Mesendoderm (in vitro differentiated cells): ENCODE measurements around the gene ST7L. TPM values are rescaled to one million over a fixed set of nuclear protein-coding genes. Genes with fewer than 3 reads are reported as not detected.
"Not testable (repeated sequence)": the region's sequence is repeated elsewhere in the genome, so short reads cannot be mapped to it uniquely, and the experiment has no call there.

Experiments
- DNase-seq: peaks from one replicate; pipeline ENCODE4 v3.0.0; 2013
- H2AK5ac ChIP-seq: 2 replicates; pipeline ENCODE4 v1.6.1; 2013; ENCODE audit warnings: low read length, inconsistent platforms
- H2BK120ac ChIP-seq: 2 replicates; pipeline ENCODE4 v1.6.1; 2013; ENCODE audit warnings: low read depth, mild to moderate bottlenecking, low read length, moderate library complexity, mixed read lengths
- H2BK15ac ChIP-seq: replicated peaks from 2 replicates; pipeline ENCODE4 v1.6.1; 2013; ENCODE audit warnings: low read depth, mild to moderate bottlenecking, moderate library complexity
- H2BK5ac ChIP-seq: 2 replicates; pipeline ENCODE4 v1.6.1; 2013; ENCODE audit warnings: low read length, inconsistent platforms
- H3K18ac ChIP-seq: 2 replicates; pipeline ENCODE4 v1.6.1; 2013; ENCODE audit warnings: mild to moderate bottlenecking, low read length, mixed read lengths
- H3K23ac ChIP-seq: one replicate; pipeline ENCODE4 v1.6.1; 2013; ENCODE audit warnings: low read length
- H3K27ac ChIP-seq: 2 replicates; pipeline ENCODE4 v1.5.1; 2013; ENCODE audit warnings: low read depth, mild to moderate bottlenecking, inconsistent platforms, low read length, moderate library complexity
- H3K27me3 ChIP-seq: 2 replicates; pipeline ENCODE4 v1.6.1; 2013; ENCODE audit warnings: low read length, control low read depth, mild to moderate bottlenecking, inconsistent platforms; ENCODE audit not compliant: insufficient read depth, poor library complexity
- H3K36me3 ChIP-seq: 2 replicates; pipeline ENCODE4 v1.6.1; 2013; ENCODE audit warnings: low read length, inconsistent platforms; ENCODE audit not compliant: control insufficient read depth, insufficient read depth
- H3K4ac ChIP-seq: one replicate; pipeline ENCODE4 v1.6.1; 2013; ENCODE audit warnings: low read depth, mild to moderate bottlenecking, low read length, moderate library complexity
- H3K4me1 ChIP-seq: 2 replicates; pipeline ENCODE4 v1.6.1; 2013; ENCODE audit warnings: low read depth, low read length, inconsistent platforms; ENCODE audit not compliant: control insufficient read depth
- H3K4me2 ChIP-seq: 2 replicates; pipeline ENCODE4 v1.6.1; 2013; ENCODE audit warnings: low read length
- H3K4me3 ChIP-seq: 2 replicates; pipeline ENCODE4 v1.5.1; 2013; ENCODE audit warnings: mild to moderate bottlenecking, low read length
- H3K56ac ChIP-seq: one replicate; pipeline ENCODE4 v1.6.1; 2013; ENCODE audit warnings: low read length
- H3K79me1 ChIP-seq: 2 replicates; pipeline ENCODE4 v1.6.1; 2013; ENCODE audit warnings: low read length, inconsistent platforms
- H3K79me2 ChIP-seq: 2 replicates; pipeline ENCODE4 v1.6.1; 2013; ENCODE audit warnings: mild to moderate bottlenecking, low read length; ENCODE audit not compliant: control insufficient read depth, insufficient read depth
- H3K9ac ChIP-seq: 2 replicates; pipeline ENCODE4 v1.6.1; 2013; ENCODE audit warnings: low read length, inconsistent platforms
- H4K5ac ChIP-seq: one replicate; pipeline ENCODE4 v1.6.1; 2013; ENCODE audit warnings: low read length
- H4K8ac ChIP-seq: one replicate; pipeline ENCODE4 v1.6.1; 2013; ENCODE audit warnings: low read depth, mild to moderate bottlenecking, control low read depth, low read length, moderate library complexity
- WGBS: extraction: QIAGEN DNeasy Blood & Tissue Kit; methylation state at CpG from one replicate; pipeline ENCODE4 v1.1.7; 2013; ENCODE audit warnings: low lambda C conversion rate, missing lambda C conversion rate; ENCODE audit not compliant: insufficient coverage; ENCODE audit errors: extremely low coverage; 5-methylcytosine and 5-hydroxymethylcytosine counted together
- small RNA-seq: library from polyadenylated mRNA; stranded (forward); fragments of <200 nt; extraction: miRNeasy Mini kit (QIAGEN cat#:217004); gene quantifications from one replicate; pipeline ENCODE3, GENCODE V24; 2013; ENCODE audit not compliant: insufficient read depth

The ST7L gene

DNA sequence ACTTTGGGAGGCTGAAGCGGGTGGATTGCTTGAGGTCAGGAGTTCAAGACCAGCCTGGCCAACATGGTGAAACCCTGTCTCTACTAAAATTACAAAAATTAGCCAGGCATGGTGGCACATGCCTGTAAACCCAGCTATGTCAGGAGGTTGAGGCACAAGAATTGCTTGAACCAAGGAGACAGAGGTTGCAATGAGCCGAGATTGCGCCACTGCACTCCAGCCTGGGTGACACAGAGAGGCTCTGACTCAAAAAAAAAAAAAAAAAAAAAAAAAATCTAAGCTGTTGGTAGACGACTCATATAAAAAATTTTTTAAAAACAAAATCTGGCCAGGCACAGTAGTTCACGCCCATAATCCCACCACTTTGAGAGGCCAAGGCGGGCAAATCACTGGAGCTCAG, 131.3 kb downstream of the ST7L start:
- not testable (repeated sequence) for H2BK15ac ChIP-seq

GRCh38 chr1:112486063-112486462, 132.9 kb downstream of the ST7L start:
- not testable (repeated sequence) for H3K56ac ChIP-seq, H3K18ac ChIP-seq, H3K36me3 ChIP-seq, H3K23ac ChIP-seq, H4K5ac ChIP-seq, H3K79me2 ChIP-seq, H3K4ac ChIP-seq, H2BK15ac ChIP-seq, H4K8ac ChIP-seq, H3K4me2 ChIP-seq, H2BK120ac ChIP-seq, H3K4me1 ChIP-seq, H3K79me1 ChIP-seq, H3K27ac ChIP-seq, H2BK5ac ChIP-seq, H2AK5ac ChIP-seq, DNase-seq, H3K27me3 ChIP-seq, H3K9ac ChIP-seq, H3K4me3 ChIP-seq
- no CpG with 5 or more reads among the region's 1 CpG for WGBS

More for the DNA sequence above, 131.3 kb downstream of the ST7L start:
- H3K23ac ChIP-seq, H3K27ac ChIP-seq, H3K4me2 ChIP-seq, H3K4ac ChIP-seq, H3K79me1 ChIP-seq, H3K9ac ChIP-seq, H2AK5ac ChIP-seq, DNase-seq, H3K27me3 ChIP-seq, H4K5ac ChIP-seq, H3K4me1 ChIP-seq, H2BK120ac ChIP-seq, H3K36me3 ChIP-seq, H3K4me3 ChIP-seq, H2BK5ac ChIP-seq, H3K56ac ChIP-seq, H3K79me2 ChIP-seq, H4K8ac ChIP-seq, H3K18ac ChIP-seq: not testable (repeated sequence)
- no CpG with 5 or more reads among the region's 6 CpGs for WGBS

DNA sequence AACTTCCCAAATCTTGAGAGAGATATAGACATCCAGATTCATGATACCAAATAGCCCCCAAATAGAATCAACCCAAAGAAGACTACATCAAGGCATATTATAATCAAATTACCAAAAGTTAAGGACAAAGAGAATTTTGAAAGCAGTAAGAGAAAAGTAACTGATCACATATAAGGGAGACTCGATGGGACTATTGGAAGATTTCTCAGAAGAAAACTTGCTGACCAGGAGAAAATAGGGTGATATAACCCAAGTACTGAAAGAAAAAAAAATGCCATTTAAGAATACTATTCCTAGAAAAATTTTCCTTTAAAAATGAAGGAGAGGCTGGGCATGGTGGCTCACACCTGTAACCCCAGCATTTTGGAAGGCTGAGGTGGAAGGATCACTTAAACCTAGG, 140.6 kb downstream of the ST7L start:
- Histone ChIP-seq H3K23ac (no peak overlapping the region), H3K27ac (no peak overlapping the region), H2BK120ac (no peak overlapping the region), H3K4me2 (no peak overlapping the region), H3K4me1 (no peaks in the 10 kb centered on the region), H2BK5ac (no peak overlapping the region), H3K27me3 (no peaks in the 10 kb centered on the region), H3K79me2 (no peaks in the 10 kb centered on the region), H4K5ac (no peak overlapping the region), H3K79me1 (no peaks in the 10 kb centered on the region), H3K56ac (no peak overlapping the region), H3K9ac (no peak overlapping the region), H4K8ac (no peak overlapping the region), H3K4ac (no peak overlapping the region), H3K36me3 (no peaks in the 10 kb centered on the region), H2AK5ac (no peak overlapping the region), H3K18ac (no peak overlapping the region), H3K4me3 (no peak overlapping the region), H2BK15ac (no peak overlapping the region)
- no CpG with 5 or more reads among the region's 1 CpG for WGBS
- no peak for DNase-seq

DNA sequence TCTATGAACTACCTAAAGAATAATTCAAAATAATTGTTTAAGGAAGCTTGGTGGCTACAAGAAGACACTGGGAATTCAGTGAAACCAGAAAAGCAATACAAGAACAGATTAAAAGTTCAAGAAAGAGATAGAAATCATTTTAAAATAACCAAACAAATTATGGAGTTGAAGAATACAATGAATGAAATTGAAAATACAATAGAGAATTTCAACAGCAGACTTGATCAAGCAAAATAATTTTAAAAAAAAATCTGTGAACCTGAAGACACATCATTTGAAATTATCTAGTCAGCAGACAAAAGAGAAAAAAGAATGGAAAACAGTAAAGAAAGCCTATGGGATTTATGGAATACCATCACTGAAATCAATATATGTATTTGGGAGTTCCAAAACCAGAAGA, 141.4 kb downstream of the ST7L start:
- Histone ChIP-seq H3K4me3 (no peak overlapping the region), H3K23ac (no peak overlapping the region), H4K5ac (no peak overlapping the region), H3K36me3 (no peaks in the 10 kb centered on the region), H2BK5ac (no peak overlapping the region), H3K18ac (no peak overlapping the region), H2AK5ac (no peak overlapping the region), H3K79me1 (no peaks in the 10 kb centered on the region), H3K4ac (no peak overlapping the region), H3K27me3 (no peaks in the 10 kb centered on the region), H3K4me1 (no peaks in the 10 kb centered on the region), H2BK15ac (no peak overlapping the region), H3K27ac (no peak overlapping the region), H3K9ac (no peak overlapping the region), H3K4me2 (no peak overlapping the region), H4K8ac (no peak overlapping the region), H2BK120ac (no peak overlapping the region), H3K56ac (no peak overlapping the region), H3K79me2 (no peaks in the 10 kb centered on the region)
- DNase-seq = no peak

Small RNA genes lying within 50 kb of the gene (small RNA-seq; reads per million reads assigned to genes)
- not detected for gene RNU7-70P
